ENCODE data around the gene SHC2. TPM values are rescaled to one million over a fixed set of nuclear protein-coding genes. Genes with fewer than 3 reads are reported as not detected.

SHC2 gene
- total RNA-seq, 1 donor from 2014 or later = 29.7 TPM

- no peaks in the 10 kb centered on the region for H3K27me3 Mint-ChIP-seq (ENCODE audit: low read depth, unreplicated experiment)
- H3K36me3 Mint-ChIP-seq (ENCODE audit: low read depth, unreplicated experiment) = peaks cover 3% of the 10 kb centered on the region
- Histone ChIP-seq H3K4me3 (ENCODE audit: insufficient read depth, low read depth, low read length) (no peak overlapping the region), H2AFZ (ENCODE audit: low read depth, low read length) (no peak overlapping the region), H4K20me1 (ENCODE audit: insufficient read depth, low read length) (no peaks in the 10 kb centered on the region), H3K27me3 (ENCODE audit: insufficient read depth, low read length) (no peaks in the 10 kb centered on the region), H3K27ac (ENCODE audit: low read depth, low read length) (no peak overlapping the region), H3K4me1 (ENCODE audit: insufficient read depth, low read length) (no peaks in the 10 kb centered on the region), H3K4me2 (ENCODE audit: low read length) (no peak overlapping the region), H3K9ac (ENCODE audit: low read length) (no peak overlapping the region), H3K36me3 (ENCODE audit: insufficient read depth, low read length) (no peaks in the 10 kb centered on the region), H3K9me3 (ENCODE audit: insufficient read depth, low read depth, low read length) (no peaks in the 10 kb centered on the region), H3K79me2 (ENCODE audit: insufficient read depth, low read length) (no peaks in the 10 kb centered on the region)
- DNase-seq (ENCODE audit: low read depth) (no peak), FAIRE-seq (no peak)
- H3K4me3 Mint-ChIP-seq (ENCODE audit: unreplicated experiment) = no peak overlapping the region
- TF ChIP-seq CTCF (IDR thresholded peaks at IDR 0.05; ENCODE audit: insufficient read depth, low read depth, low read length) (no peak), EZH2 (IDR thresholded peaks at IDR 0.05; ENCODE audit: insufficient read depth, low read length) (no peak)
- no peaks in the 10 kb centered on the region for H3K9me3 Mint-ChIP-seq (ENCODE audit: unreplicated experiment)
- peaks cover 3% of the 10 kb centered on the region for H3K4me1 Mint-ChIP-seq (ENCODE audit: low read depth, unreplicated experiment)
- H3K27ac Mint-ChIP-seq (ENCODE audit: unreplicated experiment) = no peak overlapping the region
These were observed 40.9 kb downstream of the SHC2 start for GRCh38 chr19:419721-420515.

- Histone ChIP-seq H3K9ac (ENCODE audit: low read length) (no peak overlapping the region), H3K36me3 (ENCODE audit: insufficient read depth, low read length) (no peaks in the 10 kb centered on the region), H3K79me2 (ENCODE audit: insufficient read depth, low read length) (no peaks in the 10 kb centered on the region), H3K9me3 (ENCODE audit: insufficient read depth, low read depth, low read length) (no peaks in the 10 kb centered on the region), H3K4me1 (ENCODE audit: insufficient read depth, low read length) (no peaks in the 10 kb centered on the region), H3K4me2 (ENCODE audit: low read length) (no peak overlapping the region), H2AFZ (ENCODE audit: low read depth, low read length) (no peak overlapping the region), H3K27me3 (ENCODE audit: insufficient read depth, low read length) (no peaks in the 10 kb centered on the region), H4K20me1 (ENCODE audit: insufficient read depth, low read length) (no peaks in the 10 kb centered on the region), H3K27ac (ENCODE audit: low read depth, low read length) (no peak overlapping the region), H3K4me3 (ENCODE audit: insufficient read depth, low read depth, low read length) (no peak overlapping the region)
- FAIRE-seq = no peak
- Mint-ChIP-seq H3K27ac (ENCODE audit: unreplicated experiment) (no peak overlapping the region), H3K27me3 (ENCODE audit: low read depth, unreplicated experiment) (no peaks in the 10 kb centered on the region), H3K9me3 (ENCODE audit: unreplicated experiment) (no peaks in the 10 kb centered on the region), H3K36me3 (ENCODE audit: low read depth, unreplicated experiment) (peaks cover 3% of the 10 kb centered on the region), H3K4me1 (ENCODE audit: low read depth, unreplicated experiment) (peaks cover 3% of the 10 kb centered on the region), H3K4me3 (ENCODE audit: unreplicated experiment) (no peak overlapping the region)
- TF ChIP-seq CTCF (IDR thresholded peaks at IDR 0.05; ENCODE audit: insufficient read depth, low read depth, low read length) (no peak), EZH2 (IDR thresholded peaks at IDR 0.05; ENCODE audit: insufficient read depth, low read length) (no peak)
- DNase-seq (ENCODE audit: low read depth) = no peak
These were observed 41.8 kb downstream of the SHC2 start for GRCh38 chr19:418761-419671.
